Measurements from ENCODE around the gene IL4I1. TPM values are rescaled to one million over a fixed set of nuclear protein-coding genes. Genes with fewer than 3 reads are reported as not detected.

IL4I1 gene
- total RNA-seq, 2 donors from 2014 or later, result 0.14 to 2.5 TPM

- intact Hi-C loops (cut with DNase I), result no loop called here
- 12% methylated on average over 56 of the region's 69 CpGs for WGBS
- DNase-seq (ENCODE audit: low spot score), result no peak
Measured at GRCh38 chr19:49890349-49891311, 6.1 kb downstream of the IL4I1 start.

DNA sequence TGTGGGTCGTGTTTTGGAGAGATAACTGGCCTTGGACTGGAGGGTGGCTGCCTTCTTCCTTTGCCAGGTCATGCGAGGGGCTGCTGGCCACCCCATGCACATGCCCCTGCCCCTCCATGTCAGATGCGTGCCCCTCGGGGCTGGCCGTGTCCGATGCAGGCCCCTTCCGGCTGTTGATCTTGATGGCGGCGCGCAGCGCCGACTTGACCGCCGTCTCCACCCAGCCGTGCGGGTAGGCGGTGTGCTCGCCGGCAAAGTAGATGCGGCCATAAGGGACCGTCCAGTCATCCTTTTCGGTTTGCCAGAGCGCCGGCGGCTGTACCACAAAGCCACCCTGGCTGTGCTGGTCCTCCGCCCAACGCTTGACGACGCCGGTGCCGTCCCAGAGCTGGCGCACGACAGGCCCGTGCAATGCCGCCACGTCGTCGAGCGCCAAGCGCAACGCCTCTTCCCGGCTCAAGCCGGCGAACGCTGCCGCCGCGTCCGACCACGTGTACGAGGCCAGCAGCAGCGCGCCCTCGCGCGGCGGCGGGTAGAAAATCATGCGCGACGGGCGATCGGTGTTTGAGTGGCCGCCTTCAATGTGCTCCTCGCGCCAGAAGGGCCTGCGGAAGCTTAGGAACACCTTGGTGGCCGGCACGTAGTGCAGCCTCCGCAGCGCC, 6.9 kb downstream of the IL4I1 start:
- intact Hi-C loops (cut with DNase I), result no loop called here
- peaks cover 0 to under 1% of the 10 kb centered on the region in 2 donors for H3K36me3 ChIP-seq
- no peaks in the 10 kb centered on the region for H3K9me3 ChIP-seq
- 46% methylated on average over 32 of the region's 71 CpGs for WGBS
- H3K27ac ChIP-seq, result no peak overlapping the region
- H3K4me1 ChIP-seq (replicated peaks), result no peaks in the 10 kb centered on the region
- H3K27me3 ChIP-seq (replicated peaks; ENCODE audit: insufficient read depth), result no peaks in the 10 kb centered on the region
- TF ChIP-seq POLR2A (IDR thresholded peaks at IDR 0.05) (no peak), POLR2AphosphoS5 (IDR thresholded peaks at IDR 0.05) (peak; percentile 48), CTCF (IDR thresholded peaks at IDR 0.05) (peak in 3 of 4 experiments; percentile 58 to 83 (median 65))
- DNase-seq (ENCODE audit: low spot score), result peak; percentile 51
- H3K4me3 ChIP-seq, result peak overlapping the region in 1 of 2 donors; percentile 17

More at GRCh38 chr19:49890349-49891311, 6.1 kb downstream of the IL4I1 start:
- no peaks in the 10 kb centered on the region for H3K36me3 ChIP-seq
- no peaks in the 10 kb centered on the region for H3K4me1 ChIP-seq (replicated peaks)
- no peaks in the 10 kb centered on the region for H3K9me3 ChIP-seq
- no peak overlapping the region for H3K27ac ChIP-seq
- no peaks in the 10 kb centered on the region for H3K27me3 ChIP-seq (replicated peaks; ENCODE audit: insufficient read depth)
- H3K4me3 ChIP-seq, result peak overlapping the region in 1 of 2 donors; percentile 17
- TF ChIP-seq POLR2AphosphoS5 (IDR thresholded peaks at IDR 0.05) (no peak), CTCF (IDR thresholded peaks at IDR 0.05) (peak in 1 of 4 experiments; percentile 5), POLR2A (IDR thresholded peaks at IDR 0.05) (no peak)

- Histone ChIP-seq H3K9me3 (no peaks in the 10 kb centered on the region), H3K27ac (no peak overlapping the region), H3K27me3 (replicated peaks; ENCODE audit: insufficient read depth) (no peaks in the 10 kb centered on the region), H3K4me3 (no peak overlapping the region), H3K36me3 (peaks cover under 1 to 7% of the 10 kb centered on the region in 2 donors), H3K4me1 (replicated peaks) (no peaks in the 10 kb centered on the region)
- TF ChIP-seq POLR2AphosphoS5 (IDR thresholded peaks at IDR 0.05) (no peak), CTCF (IDR thresholded peaks at IDR 0.05) (no peak), POLR2A (IDR thresholded peaks at IDR 0.05) (no peak)
- DNase-seq (ENCODE audit: low spot score), result no peak
- intact Hi-C loops (cut with DNase I), result no loop called here
- 95% methylated on average over 23 of the region's 23 CpGs for WGBS
Measured at GRCh38 chr19:49889038-49889686, 7.5 kb downstream of the IL4I1 start.

DNA sequence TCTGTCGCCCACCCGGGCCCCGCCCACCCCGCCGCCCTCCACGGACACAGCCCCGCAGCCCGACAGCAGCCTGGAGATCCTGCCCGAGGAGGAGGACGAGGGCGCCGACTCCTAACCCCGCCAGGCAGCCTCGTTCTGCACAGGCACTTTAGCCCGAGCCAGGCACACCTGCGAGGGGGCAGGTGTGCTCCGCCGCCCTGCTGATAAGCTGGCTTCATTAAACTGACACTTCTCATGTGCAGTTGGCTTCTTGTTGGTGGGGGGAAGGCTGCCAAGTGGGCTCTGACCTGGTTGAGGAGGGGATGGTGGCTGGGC, 8.2 kb downstream of the IL4I1 start:
- intact Hi-C loops (cut with DNase I), result no loop called here
- DNase-seq (ENCODE audit: low spot score), result no peak
- no peak for TF ChIP-seq POLR2A (IDR thresholded peaks at IDR 0.05)
- TF ChIP-seq POLR2AphosphoS5 (IDR thresholded peaks at IDR 0.05), result no peak
- TF ChIP-seq CTCF (IDR thresholded peaks at IDR 0.05), result no peak
- peaks cover 4 to 14% of the 10 kb centered on the region in 2 donors for H3K36me3 ChIP-seq
- WGBS, result 71% methylated on average over 15 of the region's 18 CpGs
- H3K27ac ChIP-seq, result no peak overlapping the region
- no peaks in the 10 kb centered on the region for H3K4me1 ChIP-seq (replicated peaks)
- no peaks in the 10 kb centered on the region for H3K9me3 ChIP-seq
- H3K4me3 ChIP-seq, result no peak overlapping the region
- no peaks in the 10 kb centered on the region for H3K27me3 ChIP-seq (replicated peaks; ENCODE audit: insufficient read depth)

Measured in prostate gland (tissue), 2 donors.